Activated CD8-positive, alpha-beta memory T cell treated with anti-CD3 and anti-CD28 coated beads, Interleukin-2, amount 50 U/mL, for 48 hours (primary cell): ENCODE measurements around the gene TACR2.
"Not testable (repeated sequence)": the region's sequence is repeated elsewhere in the genome, so short reads cannot be mapped to it uniquely, and the experiment has no call there.

ENCODE experiments used
- DNase-seq: peaks from one replicate; pipeline ENCODE4 v3.0.0-alpha.2; 2020

The TACR2 gene

DNA sequence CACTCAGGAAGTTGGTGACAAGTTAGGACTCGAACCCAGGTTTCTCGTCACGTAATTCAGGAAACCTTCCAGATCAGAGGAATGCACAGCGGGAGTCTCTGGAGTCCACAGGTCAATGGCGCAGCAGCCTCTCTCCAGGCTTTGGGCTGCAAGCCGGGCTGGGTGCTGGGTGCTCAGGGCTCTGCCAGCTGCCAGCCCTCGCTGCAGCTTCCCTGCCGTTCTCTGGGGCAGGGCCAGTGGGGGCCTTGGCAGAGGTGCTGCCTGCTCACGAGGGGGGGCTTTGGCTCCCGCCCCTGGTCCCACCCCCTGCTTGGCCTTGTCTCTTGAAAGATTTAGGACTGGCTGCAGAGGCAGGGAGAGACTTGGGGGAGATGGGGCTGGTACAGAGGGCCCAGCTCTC, at the start of gene TACR2:
Gene TACR2 (minus strand): TSS at position 224 of the 400 bp plus-strand sequence. CDS start 595 bp downstream, outside the sequence.
- no peak for DNase-seq

DNA sequence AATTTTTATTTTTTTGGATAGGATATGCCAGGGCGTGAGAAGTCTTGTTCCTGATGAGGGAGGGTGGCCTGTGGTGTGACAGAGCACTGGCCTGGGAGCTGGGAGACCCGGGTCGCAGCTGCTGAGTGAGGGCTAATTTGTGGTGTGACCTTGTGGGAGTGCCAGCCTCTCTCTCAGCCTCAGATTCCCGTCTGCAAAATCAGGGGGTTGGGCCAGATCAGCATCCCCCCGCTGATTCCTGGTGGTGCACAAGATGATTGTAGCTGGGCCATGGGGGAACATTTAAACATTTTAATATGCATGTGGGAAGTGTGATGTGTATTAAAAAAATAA, 49.4 kb upstream of the TACR2 start:
- no peak for DNase-seq

DNA sequence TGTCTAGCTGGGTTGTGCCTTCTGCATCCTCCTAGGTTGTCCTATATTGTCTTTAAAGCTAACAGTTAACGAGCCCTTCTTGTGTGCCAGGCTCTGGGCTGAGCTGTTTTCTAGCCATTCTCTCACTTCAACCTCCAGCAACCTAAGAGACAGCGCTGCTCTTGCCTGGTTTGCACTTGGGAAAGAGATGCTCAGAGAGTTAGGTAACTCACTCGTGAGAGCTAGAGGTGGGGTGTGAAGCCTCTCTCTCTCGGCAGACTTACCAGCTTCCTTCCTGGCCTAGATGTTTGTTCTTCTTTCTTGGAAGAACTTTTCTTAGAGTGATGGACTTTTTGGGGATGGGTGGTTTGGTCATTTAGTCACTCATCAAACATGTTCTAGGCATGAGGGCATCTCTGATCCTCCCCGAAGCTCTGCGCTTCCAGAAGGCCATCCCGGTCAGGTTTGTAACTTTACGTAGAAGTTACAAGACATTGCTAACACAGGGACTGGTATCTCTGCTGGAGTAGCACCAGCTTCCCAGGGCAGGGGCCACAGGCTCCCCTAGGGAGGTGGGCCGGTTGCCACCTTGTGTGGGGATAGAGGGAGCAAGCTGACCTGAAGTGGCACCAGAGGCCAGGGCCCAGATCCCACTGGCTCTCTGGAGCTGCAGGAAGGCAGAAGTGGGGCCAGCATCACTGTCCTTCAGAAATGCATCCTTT, 48.9 kb upstream of the TACR2 start:
- DNase-seq = no peak

DNA sequence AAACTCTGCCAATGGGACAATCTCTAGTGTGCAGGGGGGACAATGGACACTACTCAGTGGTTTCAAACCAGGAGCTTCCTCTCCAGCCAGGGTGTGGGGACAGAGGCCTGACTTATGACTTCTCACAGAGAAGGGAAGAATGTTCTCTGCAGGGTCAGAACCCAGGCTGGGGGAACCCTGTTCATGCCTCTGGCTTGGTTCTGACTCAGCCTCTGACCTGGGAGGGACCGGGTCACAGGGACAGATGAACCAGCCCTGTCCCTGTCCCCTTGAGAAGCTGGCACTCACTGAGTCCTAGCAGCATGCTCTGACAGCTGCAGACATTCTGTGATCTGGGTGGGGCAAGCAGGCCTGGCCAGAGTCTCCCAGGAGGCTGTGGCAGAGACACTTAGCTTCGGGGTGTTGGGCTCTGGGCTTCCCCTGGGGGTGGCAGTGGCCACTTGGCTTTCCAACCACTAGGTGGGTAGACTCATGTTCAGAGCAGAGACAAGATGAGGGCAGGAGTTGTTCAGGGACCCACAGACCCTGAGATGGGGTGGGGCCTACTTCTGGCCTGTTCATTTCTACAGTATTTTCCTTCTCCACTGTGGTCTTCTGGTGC, 48.2 kb upstream of the TACR2 start:
- DNase-seq = no peak

DNA sequence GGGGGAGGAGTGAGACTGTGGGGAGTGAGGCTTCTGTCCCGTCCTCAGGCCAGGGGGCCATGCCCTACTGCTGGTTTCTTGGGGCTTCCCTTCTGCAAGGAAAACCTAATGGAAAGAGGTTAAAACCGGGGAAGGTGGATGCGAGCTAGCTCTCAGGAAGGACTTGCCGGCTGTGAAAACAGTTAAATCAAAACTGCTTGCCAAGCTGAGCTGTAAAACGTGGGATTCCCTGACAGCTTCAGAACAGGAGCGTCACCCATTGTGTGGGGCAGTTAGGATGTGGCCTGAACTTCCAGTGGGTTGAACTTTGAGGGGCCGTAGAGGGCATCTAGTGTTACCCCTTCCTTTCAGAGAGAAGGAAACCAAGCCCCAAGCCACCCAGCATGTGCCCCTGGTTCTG, 47.7 kb upstream of the TACR2 start:
- DNase-seq = no peak

DNA sequence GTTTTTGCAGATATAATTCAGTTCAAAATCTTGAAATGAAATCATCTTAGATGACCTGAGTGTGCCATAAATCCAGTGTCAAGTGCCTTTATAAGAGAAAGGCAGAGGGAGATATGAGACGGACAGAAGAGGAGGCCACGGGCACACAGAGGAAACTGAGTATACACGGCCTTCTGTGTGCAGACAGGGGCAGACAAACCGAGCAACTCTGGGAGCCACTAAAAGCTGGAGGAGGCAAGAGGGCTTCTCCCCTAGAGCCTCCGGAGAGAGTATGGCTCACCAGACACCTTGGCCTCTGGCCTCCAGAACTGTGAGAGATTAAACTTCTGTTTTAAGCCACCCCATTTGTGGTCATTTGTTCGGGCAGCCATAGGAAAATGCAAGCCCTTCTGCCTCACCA, 47.2 kb upstream of the TACR2 start:
- no peak for DNase-seq

DNA sequence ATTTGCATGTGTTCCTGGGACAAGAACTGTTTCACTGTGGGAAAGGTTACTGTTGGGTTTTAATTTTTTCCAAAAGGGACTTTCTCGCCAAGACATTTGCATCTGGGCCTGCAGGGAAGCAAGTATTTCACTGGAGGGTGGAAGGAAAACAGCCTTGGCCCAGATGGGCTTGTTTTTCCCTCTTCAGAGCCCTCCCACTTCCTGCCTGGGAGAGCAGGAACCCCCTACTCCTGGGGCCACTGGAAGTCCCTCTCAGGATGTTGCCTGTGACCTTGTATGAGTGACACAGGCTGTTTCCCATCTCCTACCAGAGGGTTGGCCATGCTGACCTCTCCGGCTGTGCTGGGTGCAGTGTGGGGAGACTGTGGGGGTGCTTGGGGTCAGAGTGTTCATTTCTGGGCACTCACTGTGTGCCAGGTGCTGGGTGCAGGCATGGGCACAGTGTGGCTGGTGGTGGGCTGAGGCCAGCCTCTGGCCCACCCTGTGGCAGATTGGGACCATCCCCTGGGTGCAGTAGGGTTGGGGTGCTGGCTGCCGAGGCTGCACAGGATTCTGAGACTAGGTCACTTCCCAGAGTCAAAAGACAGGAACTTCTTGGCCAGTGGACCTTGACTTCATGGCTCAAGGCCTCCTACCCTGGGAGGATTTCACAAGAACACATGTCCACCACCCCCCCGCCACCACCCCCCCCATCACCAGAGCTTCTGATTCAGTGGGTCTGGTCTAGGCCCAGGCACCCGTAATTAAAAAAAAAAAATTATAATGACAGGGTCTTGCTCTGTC, 44.7 kb upstream of the TACR2 start:
- DNase-seq = no peak

DNA sequence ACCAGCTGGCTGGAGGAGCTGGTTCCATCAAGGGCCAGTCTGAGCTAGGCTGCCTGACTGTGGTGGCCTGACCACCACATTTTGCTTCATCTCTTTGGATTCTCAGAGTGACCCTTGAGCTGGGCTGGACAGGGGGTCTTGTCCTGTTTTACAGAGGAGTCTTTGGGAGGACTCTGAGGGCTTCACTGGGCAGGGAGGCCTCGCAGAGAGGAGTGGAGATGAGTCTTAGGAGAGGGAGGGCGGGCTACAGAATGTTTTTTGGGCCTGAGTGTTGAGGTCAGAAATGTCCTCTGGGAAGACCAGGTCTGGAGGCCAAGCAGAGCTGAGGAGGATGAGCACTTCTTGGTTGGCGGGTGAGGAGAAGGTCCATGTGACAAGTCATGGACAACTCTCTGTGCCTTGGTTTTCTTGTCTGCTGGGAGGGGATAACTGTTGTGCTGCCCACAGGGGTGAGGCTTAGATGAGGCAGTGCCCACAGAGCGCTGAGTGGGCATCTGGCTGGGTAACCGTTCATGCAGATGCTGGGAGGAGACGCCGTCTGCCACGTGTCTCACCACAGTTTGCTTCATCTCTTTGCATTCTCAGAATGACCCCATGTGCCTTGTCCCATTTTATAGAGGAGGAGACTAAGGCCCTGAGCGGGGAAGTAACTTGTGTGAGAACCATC, 44.0 kb upstream of the TACR2 start:
- DNase-seq = no peak

DNA sequence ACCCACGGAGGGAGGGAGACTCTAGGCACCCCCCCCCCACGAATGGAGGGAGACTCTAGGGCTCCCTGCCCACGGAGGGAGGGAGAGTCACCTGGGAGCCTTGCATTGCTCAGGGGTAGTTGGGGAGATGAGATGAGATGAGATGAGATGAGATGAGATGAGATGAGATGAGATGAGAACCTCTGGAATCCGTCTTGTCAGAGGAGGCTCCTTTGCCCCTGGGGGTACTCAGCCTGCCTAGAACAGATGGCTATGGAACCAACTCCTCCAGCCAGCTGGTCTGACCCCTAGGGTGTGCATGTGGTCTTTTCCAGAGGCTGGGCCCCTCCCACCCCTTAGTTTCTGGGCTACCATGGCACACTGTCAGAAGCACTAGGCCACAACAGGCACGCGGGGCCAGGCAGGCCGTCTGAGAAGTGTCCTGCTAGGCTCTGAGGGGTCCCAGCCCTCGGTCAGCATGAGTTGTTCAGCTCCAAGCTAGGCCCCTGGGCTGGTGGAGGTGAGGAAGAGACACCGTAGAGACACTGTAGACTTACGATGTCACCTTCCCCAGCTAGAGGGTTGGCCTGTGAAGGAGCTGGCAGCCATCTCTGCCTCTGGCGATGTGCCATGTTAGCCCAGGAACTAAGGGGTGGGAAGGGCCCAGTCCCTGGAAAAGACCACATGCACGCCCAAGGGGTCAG, 43.3 kb upstream of the TACR2 start:
- no peak for DNase-seq

DNA sequence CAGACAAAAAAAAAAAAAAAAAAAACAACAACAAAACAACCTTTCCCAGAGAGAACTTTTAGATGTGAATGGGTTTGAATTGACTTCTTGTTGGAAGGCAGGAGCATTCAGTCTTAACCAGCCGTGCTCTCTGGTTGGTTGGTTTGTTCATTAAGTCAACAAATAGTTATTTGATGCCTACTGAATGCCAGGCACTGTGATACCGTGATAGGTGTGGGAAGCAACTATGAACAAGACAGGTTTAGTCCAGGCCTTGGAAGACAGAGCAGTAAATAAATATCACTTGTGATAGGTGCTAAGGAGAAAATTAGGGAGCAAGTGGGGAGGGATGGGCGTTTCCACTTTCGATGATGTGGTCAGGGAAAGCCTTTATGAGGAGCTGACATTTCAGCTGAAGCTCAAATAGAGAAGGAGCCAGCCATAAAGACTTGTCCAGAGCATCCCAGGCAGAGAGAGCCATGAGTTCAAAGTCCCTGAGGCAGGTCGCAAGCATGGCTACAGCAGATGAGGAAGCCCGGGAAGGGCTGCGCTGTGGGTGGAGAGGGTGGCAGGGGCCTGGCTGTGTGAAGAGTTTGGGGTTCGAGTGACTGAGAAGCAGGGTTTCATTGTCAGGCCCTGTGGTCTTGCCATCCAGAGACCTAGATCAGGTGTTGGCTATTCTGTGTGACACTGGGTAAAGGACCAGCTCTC, 42.5 kb upstream of the TACR2 start:
- DNase-seq = no peak

DNA sequence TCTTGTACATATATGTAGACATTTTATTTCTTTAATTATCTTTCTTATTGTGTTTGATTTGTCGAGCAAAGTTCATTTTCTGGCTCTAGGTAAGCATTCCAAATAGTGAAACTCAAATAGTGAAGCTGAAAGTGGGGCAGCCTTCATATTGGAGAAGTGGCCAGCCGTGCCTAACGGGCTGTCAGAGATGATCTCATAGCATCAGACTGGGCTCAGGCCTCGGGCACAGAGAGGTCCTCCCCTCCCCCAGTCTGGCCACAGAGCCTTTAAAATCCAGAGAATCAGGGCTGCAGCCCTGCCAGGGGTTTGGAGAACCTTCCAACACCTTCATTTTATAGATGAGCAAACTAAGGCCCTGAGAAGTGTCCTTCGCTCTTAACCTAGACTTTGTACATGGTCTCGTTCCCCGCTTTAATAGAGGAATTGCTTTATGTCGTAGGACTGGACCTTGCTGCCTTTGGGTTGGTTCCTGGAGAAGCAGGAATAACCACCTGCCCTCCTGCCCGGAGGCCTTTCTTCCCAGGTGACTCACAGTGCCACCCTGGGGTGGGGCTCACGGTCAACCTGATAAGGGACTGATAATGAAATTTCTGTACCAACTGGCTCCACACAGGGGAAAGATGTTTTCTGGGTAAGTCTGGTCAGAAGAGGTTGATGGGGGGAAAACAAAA, 41.8 kb upstream of the TACR2 start:
- DNase-seq = no peak

DNA sequence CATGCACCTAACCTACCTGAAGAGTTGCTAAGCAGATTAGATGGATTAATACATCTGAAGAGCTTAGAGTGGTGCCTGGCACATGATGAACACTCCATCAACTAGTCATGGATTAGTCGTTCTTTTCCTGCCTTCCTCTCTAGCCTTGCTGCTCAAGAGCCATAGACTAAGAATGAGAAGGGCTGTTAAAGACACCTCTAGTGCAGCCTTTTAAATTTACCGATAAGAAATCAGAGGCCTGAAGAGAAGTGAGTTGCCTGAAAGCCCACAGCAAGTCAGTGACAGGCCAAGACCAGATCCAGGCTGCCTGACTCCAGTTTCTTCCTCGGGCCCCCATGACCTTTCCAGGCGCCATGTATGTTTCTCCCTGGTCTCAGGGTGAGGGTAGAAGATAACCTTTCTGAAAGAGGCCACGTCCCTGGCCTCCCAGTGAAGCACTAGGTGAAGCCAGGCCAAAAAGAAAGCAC, 41.1 kb upstream of the TACR2 start:
- no peak for DNase-seq

DNA sequence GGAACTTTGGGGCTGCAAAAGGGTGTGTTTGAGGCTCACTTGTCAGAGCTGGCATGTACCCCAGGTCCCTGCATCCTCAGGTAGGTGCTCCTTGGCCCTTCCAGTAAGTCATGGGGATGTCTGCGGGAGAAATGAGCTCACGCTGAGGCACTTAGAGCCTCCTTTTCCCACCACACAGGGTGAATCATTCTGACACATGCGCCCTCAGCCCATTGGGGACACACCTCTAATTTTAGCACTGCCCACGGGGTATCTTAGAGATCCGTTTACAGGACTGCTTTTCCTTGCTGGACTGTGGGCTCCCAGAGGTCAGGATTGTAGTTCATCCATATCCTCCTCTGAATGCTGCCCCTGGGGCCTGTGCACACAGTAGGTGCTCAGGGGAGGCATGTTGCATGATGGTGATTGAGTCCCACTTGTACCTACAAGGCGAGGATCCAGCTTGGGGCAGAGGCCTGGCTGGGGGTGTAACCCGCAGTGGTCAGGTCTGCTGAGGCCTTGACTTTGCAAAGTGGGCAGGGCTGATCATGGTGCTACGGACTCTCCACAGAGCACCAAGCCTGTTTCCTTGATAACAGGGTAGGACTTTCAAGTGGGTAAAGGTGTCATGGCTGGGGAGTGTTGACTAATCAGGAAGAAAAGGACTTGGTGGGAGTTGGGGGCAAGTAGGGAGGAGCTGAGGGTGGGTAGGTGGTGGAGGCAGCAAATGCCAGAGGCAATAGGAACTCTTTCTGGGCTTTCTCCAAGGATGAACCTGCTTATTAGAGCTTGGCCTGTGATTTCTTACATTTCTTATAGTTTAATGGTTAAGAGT, 40.4 kb upstream of the TACR2 start:
- no peak for DNase-seq

DNA sequence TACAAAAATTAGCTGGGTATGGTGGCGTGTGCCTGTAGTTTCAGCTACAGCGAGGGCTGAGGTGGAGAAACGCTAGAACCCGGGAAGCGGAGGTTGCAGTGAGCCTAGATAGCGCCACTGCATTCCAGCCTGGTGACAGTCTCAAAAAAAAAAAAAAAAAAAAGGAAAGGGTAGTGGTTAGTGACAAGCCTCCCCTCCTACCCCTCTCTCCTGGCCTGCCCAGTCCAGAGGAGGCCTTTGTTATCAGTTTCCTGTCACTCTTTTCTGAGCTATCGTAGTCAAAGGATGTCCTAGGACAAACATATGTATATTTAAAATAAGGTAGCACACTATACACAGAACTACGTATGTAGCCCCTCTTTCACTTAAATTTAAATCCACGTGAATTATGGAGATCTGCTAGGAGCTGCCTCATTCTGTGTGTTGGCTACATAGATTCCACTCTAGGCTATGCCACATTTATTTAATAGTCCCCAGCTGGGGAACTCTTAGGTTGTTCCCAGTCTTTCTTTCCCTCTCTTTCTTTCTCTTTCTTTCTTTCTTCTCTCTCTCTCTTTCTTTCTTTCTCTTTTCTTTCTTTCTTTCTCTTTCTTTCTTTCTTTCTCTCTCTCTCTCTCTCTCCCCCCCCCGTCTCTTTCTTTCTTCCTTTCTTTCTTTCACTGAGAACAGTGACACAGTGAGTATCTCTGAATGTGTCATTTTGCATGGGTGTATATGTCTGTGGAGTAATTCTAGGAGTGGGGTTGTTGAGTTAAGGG, 38.5 kb upstream of the TACR2 start:
- DNase-seq = no peak

DNA sequence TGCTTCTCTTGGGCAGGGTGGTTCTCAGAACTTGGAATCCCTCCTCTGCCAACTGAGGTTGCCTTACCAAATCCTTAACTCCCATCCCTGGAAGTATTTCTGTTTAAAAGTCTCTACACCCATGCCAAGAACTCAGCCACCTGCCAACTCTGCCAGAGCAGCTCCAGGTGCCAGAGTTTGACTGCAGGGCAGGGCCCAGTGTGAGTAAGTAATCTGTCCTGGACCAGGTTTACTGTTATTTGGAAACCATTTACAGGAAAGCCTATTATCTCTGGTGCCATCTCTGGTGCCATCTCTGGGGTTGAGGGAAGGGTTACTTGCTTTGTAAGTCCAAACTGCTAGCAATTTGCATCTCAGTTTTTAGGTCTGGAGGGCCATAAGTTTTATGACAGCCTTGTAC, 37.1 kb upstream of the TACR2 start:
- no peak for DNase-seq

DNA sequence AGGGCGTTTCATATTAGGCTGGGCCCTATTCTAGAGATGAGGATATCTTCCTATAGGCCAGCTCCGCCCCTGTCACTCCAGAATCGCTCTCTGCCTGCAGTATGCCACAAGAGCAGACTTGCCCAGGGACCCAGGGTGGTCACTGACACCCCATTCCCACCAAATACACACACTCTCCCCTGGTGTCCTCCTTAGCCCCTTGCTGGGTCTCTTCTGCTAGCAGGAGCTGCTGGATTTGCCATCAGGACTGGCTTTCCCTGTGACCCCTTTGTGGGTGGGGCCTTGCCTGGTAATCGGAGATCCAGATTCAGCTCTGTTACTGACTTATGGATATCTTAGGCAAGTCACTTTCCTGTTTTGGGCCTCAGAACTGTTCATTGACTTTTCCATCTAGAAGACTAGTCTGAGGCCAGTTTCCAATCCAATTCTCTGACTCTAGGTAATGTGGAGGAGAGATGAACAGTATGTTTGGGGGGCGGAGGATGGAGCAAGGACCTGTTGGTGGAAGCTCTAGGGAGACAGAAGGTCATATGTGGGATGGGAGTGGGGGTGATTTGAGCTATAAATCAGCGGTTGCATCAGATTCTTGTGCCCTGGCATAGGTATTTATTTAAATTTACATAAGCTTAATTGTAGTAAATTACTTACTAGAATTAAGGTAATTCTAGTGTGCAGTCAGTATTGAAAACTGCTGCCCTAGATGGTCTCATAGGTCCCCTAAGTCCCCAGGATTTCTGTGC, 36.1 kb upstream of the TACR2 start:
- no peak for DNase-seq

DNA sequence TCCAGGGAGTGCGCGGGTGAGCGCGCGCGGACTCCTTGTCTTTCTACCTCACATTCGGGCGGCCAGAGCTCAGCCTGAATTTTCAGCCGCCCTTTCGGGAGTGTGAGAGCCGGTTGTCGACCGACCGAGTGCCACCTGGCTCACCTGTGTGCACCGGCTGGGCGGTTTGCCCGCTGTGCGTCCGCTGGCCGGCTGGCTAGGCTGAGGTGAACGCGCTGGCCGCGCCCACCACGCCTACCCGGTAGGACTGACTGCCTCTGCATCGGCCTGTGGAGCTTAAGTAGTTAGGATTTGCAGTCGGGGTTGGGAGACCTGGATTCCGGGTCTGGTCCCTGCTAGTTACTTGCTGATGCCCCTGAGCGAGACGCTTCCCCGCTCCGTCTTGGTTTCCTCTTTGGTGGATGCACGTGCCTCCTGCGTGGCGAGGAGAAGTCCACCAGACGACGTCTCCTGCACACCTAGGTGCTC, 35.1 kb upstream of the TACR2 start:
- no peak for DNase-seq

DNA sequence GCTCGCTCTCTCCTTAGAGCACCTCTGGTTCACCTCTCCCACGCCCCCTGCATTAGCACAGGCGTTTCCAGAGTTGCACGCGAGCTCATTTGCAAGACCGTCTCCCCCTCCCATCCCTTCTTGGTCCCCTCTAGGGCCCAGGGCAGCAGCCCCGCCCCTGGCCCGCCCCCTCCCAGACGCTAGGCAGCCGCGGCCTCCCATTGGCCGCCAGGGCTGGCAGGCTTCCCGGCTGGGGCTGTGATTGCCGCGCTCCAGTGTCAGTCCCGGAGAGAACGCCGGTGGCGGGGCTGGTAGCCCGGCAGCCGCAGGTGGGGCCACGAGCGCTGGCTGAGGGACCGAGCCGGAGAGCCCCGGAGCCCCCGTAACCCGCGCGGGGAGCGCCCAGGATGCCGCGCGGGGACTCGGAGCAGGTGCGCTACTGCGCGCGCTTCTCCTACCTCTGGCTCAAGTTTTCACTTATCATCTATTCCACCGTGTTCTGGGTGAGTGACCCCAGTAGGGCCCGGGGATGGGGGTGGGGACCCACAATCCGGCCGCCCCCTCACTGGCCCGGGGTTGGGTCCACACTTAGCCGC, 34.6 kb upstream of the TACR2 start, which contains the start of gene TSPAN15:
Gene TSPAN15 (plus strand): TSS at position 257 of the 575 bp plus-strand sequence. CDS start 130 bp downstream, at position 387.
- DNase-seq = peak; percentile 86

DNA sequence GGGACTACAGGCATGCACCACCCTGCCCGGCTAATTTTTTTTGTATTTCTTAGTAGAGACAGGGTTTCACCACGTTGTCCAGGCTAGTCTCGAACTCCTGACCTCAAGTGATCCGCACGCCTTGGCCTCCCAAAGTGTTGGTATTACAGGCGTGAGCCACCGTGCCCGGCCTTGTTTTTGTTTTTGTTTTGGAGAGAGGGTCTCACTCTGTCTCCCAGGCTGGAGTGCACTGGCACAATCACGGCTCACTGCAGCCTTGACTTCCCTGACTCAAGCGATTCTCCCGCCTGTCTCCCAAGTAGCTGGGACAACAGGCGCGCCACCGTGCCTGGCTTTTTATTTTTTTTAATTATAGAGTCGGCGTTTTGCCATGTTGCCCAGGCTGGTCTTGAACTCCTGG, 33.7 kb upstream of the TACR2 start:
- not testable (repeated sequence) for DNase-seq
